GM23338 (cell line): Measurements from ENCODE around the gene PTPRF. TPM values are rescaled to one million over a fixed set of nuclear protein-coding genes. Genes with fewer than 3 reads are reported as not detected.

Experiments used
- ATAC-seq: fragments of 200-7000 bp; cut with Tn5 transposase; 3 replicates; pipeline ENCODE4 v1.9.1; 2020
- DNase-seq: peaks from one replicate; pipeline ENCODE4 v3.0.0-alpha.2; 2015; ENCODE audit warnings: low spot score
- H2AFZ ChIP-seq: fragments of 200-600 bp; sonication (generic); 2 replicates; pipeline ENCODE4 v1.8.0; 2016; ENCODE audit warnings: antibody characterized with exemption, mild to moderate bottlenecking, moderate library complexity
- H3F3A ChIP-seq: fragments of 200-600 bp; sonication (generic); replicated peaks from 2 replicates; pipeline ENCODE4 v1.8.0; 2017; ENCODE audit warnings: antibody characterized with exemption, mixed run types, low read depth
- H3K27ac ChIP-seq: fragments of 200-600 bp; sonication (generic); 2 replicates; pipeline ENCODE4 v1.6.1; 2016; ENCODE audit warnings: low read depth
- H3K27me3 ChIP-seq: fragments of 200-600 bp; sonication (generic); 2 replicates; pipeline ENCODE4 v1.8.0; 2016; ENCODE audit warnings: mild to moderate bottlenecking, mixed run types, moderate library complexity; ENCODE audit not compliant: insufficient read depth
- H3K36me3 ChIP-seq: fragments of 200-600 bp; sonication (generic); 2 replicates; pipeline ENCODE4 v1.8.0; 2016; ENCODE audit warnings: mild to moderate bottlenecking; ENCODE audit not compliant: insufficient read depth
- H3K4me1 ChIP-seq: fragments of 200-600 bp; sonication (generic); 2 replicates; pipeline ENCODE4 v1.8.0; 2016; ENCODE audit warnings: mild to moderate bottlenecking, moderate library complexity; ENCODE audit not compliant: insufficient read depth
- H3K4me2 ChIP-seq: fragments of 200-600 bp; sonication (generic); 2 replicates; pipeline ENCODE4 v1.7.1; 2017; ENCODE audit warnings: mixed run types
- H3K4me3 ChIP-seq: fragments of 200-600 bp; sonication (generic); 2 replicates; pipeline ENCODE4 v1.6.1; 2016; ENCODE audit warnings: mixed run types
- H3K79me2 ChIP-seq: fragments of 200-600 bp; sonication (generic); replicated peaks from 2 replicates; pipeline ENCODE4 v1.8.0; 2017; ENCODE audit warnings: mild to moderate bottlenecking; ENCODE audit not compliant: insufficient read depth
- H3K9me2 ChIP-seq: fragments of 200-600 bp; sonication (generic); 2 replicates; pipeline ENCODE4 v1.8.0; 2017; ENCODE audit not compliant: insufficient read depth
- H4K20me1 ChIP-seq: fragments of 200-600 bp; sonication (generic); replicated peaks from 2 replicates; pipeline ENCODE4 v1.8.0; 2017; ENCODE audit warnings: mild to moderate bottlenecking; ENCODE audit not compliant: insufficient read depth
- H3K27ac Mint-ChIP-seq: 2 replicates; pipeline ENCODE4 v1.8.0; 2020; ENCODE audit warnings: inconsistent platforms, mild to moderate bottlenecking, moderate library complexity, mixed read lengths
- H3K27me3 Mint-ChIP-seq: 3 replicates; pipeline ENCODE4 v1.8.0; 2022; ENCODE audit warnings: low read depth, mild to moderate bottlenecking, moderate library complexity, mixed read lengths, inconsistent platforms; ENCODE audit not compliant: insufficient read depth, poor library complexity
- H3K36me3 Mint-ChIP-seq: 3 replicates; pipeline ENCODE4 v1.8.0; 2021; ENCODE audit warnings: low read depth, mild to moderate bottlenecking, inconsistent platforms, moderate library complexity, mixed read lengths
- H3K4me1 Mint-ChIP-seq: 3 replicates; pipeline ENCODE4 v1.8.0; 2020; ENCODE audit warnings: mild to moderate bottlenecking, inconsistent platforms, mixed read lengths
- H3K4me3 Mint-ChIP-seq: 3 replicates; pipeline ENCODE4 v1.8.0; 2021; ENCODE audit warnings: moderate library complexity, mild to moderate bottlenecking, inconsistent platforms, mixed read lengths
- H3K9me3 Mint-ChIP-seq: 3 replicates; pipeline ENCODE4 v1.8.0; 2020; ENCODE audit warnings: moderate library complexity, mild to moderate bottlenecking, inconsistent platforms, mixed read lengths
- CREB1 ChIP-seq: fragments of 250-450 bp; sonication (Bioruptor Pico); IDR thresholded peaks from 2 replicates; pipeline ENCODE4 v1.5.0; 2020; ENCODE audit warnings: low read depth, mild to moderate bottlenecking, moderate library complexity
- EZH2 ChIP-seq: fragments of 200-600 bp; sonication (generic); IDR thresholded peaks from one replicate; pipeline ENCODE4 v1.8.0; 2017; ENCODE audit warnings: antibody characterized with exemption, mild to moderate bottlenecking, low read depth; ENCODE audit not compliant: unreplicated experiment
- REST ChIP-seq: IDR thresholded peaks from one replicate; pipeline ENCODE4 v1.6.1; 2018; ENCODE audit warnings: antibody characterized with exemption; ENCODE audit not compliant: unreplicated experiment
- STAT1 ChIP-seq: IDR thresholded peaks from one replicate; pipeline ENCODE4 v1.6.1; 2016; ENCODE audit warnings: antibody characterized with exemption; ENCODE audit not compliant: unreplicated experiment
- ZNF114 ChIP-seq: fragments of 250-450 bp; sonication (Bioruptor Pico); IDR thresholded peaks from 2 replicates; pipeline ENCODE4 v1.5.0; 2020; ENCODE audit warnings: mild to moderate bottlenecking, moderate library complexity
- polyA plus RNA-seq: library from polyadenylated mRNA; unstranded; fragments of >200 nt; fragmentation: Nextera tagmentation; extraction: Ambion mirVana; gene quantifications from 2 replicates; pipeline ENCODE4 v1.2.1, GENCODE V29; 2016
- total RNA-seq: library from RNA; depleted of rRNA; stranded (reverse); fragments of >200 nt; shearing (Covaris generic); gene quantifications from 2 replicates; pipeline ENCODE4 v1.2.3, GENCODE V29; 2014
- TF ChIP-seq, protein P1 (sequence below): fragments of 250-450 bp; sonication (Bioruptor Pico); IDR thresholded peaks from 2 replicates; pipeline ENCODE4 v1.5.0; 2020; ENCODE audit warnings: mild to moderate bottlenecking, moderate library complexity

The PTPRF gene
- total and polyA plus RNA-seq, 2 experiments from 2014 or later = 52.4 to 173 TPM

DNA sequence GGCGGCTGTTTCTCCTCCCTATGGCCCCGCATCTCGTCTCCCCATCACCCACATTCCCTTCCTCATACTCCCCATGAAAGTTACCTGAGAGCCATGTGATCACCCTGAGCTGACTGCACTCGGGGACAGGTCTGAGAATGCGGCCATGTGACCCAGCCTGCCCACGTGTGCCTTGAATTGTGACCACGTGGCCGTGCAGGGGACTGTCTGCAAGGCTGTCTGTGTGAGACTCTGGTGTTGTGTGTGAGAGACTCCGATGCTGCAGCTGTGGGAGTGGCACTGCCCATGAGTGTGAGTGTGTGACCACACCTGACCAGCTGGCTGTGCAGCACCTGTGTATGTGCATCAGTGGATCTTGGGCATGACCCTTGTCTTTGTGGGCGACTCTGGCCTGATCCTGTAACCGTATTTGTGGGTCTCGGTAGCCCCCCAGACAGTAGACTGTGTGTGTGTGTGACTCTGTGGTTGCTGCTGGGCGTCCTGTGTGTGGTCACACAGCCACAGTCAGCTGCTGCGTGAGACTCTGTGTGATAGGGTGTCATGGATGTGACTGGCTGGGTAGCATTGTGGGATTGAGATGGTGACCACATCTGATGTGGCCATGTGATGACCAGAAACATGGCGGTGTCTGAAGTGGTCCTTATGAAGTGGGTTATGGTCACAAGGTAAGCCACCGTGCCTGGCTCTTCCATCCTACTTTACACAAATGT lies 62.4 kb downstream of the PTPRF start (continued):
- TF ChIP-seq, protein P1, sequence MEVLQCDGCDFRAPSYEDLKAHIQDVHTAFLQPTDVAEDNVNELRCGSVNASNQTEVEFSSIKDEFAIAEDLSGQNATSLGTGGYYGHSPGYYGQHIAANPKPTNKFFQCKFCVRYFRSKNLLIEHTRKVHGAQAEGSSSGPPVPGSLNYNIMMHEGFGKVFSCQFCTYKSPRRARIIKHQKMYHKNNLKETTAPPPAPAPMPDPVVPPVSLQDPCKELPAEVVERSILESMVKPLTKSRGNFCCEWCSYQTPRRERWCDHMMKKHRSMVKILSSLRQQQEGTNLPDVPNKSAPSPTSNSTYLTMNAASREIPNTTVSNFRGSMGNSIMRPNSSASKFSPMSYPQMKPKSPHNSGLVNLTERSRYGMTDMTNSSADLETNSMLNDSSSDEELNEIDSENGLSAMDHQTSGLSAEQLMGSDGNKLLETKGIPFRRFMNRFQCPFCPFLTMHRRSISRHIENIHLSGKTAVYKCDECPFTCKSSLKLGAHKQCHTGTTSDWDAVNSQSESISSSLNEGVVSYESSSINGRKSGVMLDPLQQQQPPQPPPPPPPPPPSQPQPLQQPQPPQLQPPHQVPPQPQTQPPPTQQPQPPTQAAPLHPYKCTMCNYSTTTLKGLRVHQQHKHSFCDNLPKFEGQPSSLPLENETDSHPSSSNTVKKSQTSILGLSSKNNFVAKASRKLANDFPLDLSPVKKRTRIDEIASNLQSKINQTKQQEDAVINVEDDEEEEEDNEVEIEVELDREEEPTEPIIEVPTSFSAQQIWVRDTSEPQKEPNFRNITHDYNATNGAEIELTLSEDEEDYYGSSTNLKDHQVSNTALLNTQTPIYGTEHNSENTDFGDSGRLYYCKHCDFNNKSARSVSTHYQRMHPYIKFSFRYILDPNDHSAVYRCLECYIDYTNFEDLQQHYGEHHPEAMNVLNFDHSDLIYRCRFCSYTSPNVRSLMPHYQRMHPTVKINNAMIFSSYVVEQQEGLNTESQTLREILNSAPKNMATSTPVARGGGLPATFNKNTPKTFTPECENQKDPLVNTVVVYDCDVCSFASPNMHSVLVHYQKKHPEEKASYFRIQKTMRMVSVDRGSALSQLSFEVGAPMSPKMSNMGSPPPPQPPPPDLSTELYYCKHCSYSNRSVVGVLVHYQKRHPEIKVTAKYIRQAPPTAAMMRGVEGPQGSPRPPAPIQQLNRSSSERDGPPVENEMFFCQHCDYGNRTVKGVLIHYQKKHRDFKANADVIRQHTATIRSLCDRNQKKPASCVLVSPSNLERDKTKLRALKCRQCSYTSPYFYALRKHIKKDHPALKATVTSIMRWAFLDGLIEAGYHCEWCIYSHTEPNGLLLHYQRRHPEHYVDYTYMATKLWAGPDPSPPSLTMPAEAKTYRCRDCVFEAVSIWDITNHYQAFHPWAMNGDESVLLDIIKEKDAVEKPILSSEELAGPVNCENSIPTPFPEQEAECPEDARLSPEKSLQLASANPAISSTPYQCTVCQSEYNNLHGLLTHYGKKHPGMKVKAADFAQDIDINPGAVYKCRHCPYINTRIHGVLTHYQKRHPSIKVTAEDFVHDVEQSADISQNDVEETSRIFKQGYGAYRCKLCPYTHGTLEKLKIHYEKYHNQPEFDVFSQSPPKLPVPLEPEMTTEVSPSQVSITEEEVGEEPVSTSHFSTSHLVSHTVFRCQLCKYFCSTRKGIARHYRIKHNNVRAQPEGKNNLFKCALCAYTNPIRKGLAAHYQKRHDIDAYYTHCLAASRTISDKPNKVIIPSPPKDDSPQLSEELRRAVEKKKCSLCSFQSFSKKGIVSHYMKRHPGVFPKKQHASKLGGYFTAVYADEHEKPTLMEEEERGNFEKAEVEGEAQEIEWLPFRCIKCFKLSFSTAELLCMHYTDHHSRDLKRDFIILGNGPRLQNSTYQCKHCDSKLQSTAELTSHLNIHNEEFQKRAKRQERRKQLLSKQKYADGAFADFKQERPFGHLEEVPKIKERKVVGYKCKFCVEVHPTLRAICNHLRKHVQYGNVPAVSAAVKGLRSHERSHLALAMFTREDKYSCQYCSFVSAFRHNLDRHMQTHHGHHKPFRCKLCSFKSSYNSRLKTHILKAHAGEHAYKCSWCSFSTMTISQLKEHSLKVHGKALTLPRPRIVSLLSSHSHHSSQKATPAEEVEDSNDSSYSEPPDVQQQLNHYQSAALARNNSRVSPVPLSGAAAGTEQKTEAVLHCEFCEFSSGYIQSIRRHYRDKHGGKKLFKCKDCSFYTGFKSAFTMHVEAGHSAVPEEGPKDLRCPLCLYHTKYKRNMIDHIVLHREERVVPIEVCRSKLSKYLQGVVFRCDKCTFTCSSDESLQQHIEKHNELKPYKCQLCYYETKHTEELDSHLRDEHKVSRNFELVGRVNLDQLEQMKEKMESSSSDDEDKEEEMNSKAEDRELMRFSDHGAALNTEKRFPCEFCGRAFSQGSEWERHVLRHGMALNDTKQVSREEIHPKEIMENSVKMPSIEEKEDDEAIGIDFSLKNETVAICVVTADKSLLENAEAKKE (CRISPR knock-in tag) = no peak
- no peak for TF ChIP-seq CREB1

- peaks cover 23% of the 10 kb centered on the region for H3K36me3 Mint-ChIP-seq
- peaks cover 5% of the 10 kb centered on the region for H3K27me3 Mint-ChIP-seq
- Histone ChIP-seq H4K20me1 (no peaks in the 10 kb centered on the region; the same call in 1 of the 2 replicates), H3K27me3 (no peaks in the 10 kb centered on the region), H2AFZ (no peak overlapping the region), H3K9me2 (no peaks in the 10 kb centered on the region), H3K4me2 (no peak overlapping the region), H3K4me3 (no peak overlapping the region), H3K79me2 (no peaks in the 10 kb centered on the region), H3K36me3 (peaks cover 5% of the 10 kb centered on the region; the same call in 1 of the 2 replicates), H3F3A (no peaks in the 10 kb centered on the region), H3K4me1 (no peaks in the 10 kb centered on the region), H3K27ac (no peak overlapping the region)
- H3K27ac Mint-ChIP-seq = no peak overlapping the region
- no peak for DNase-seq
- H3K4me3 Mint-ChIP-seq = no peak overlapping the region
- no peaks in the 10 kb centered on the region for H3K9me3 Mint-ChIP-seq
- ATAC-seq = no peak
- H3K4me1 Mint-ChIP-seq = no peaks in the 10 kb centered on the region
- TF ChIP-seq EZH2 (no peak), REST (no peak), ZNF114 (CRISPR knock-in tag) (no peak), STAT1 (no peak)
These were observed 65.9 kb downstream of the PTPRF start for GRCh38 chr1:43596579-43596978.
